Coronary artery (tissue), 2 donors: Measurements from ENCODE around the gene CAST.

Experiments
- DNase-seq: peaks from one replicate; pipeline ENCODE4 v3.0.0-alpha.2; 2017; ENCODE audit warnings: low spot score
- H3K27ac ChIP-seq, 2 donors: fragments of 200-600 bp; sonication (generic); one replicate each; pipeline ENCODE4 v1.5.1; 2016 to 2019
- H3K4me3 ChIP-seq: fragments of 200-600 bp; sonication (generic); 2 replicates; pipeline ENCODE4 v1.5.1; 2016; ENCODE audit warnings: mild to moderate bottlenecking, moderate library complexity
- CTCF ChIP-seq: fragments of 200-600 bp; sonication (generic); IDR thresholded peaks from one replicate; pipeline ENCODE4 v1.5.1; 2019; ENCODE audit warnings: antibody characterized with exemption

The CAST gene

GRCh38 chr5:96699186-96699820, 37.1 kb downstream of the CAST start:
- H3K27ac ChIP-seq, result no peak overlapping the region
- H3K4me3 ChIP-seq, result no peak overlapping the region
- TF ChIP-seq CTCF, result no peak
- DNase-seq, result no peak

- Histone ChIP-seq H3K27ac (peak overlapping the region; percentile 90 to 94), H3K4me3 (peak overlapping the region; percentile 78)
- no peak for TF ChIP-seq CTCF
- peak; percentile 98 for DNase-seq
Measured at GRCh38 chr5:96702503-96703383, 40.6 kb downstream of the CAST start.

GRCh38 chr5:96703384-96703920, 41.3 kb downstream of the CAST start:
- TF ChIP-seq CTCF, result no peak
- peak overlapping the region; percentile 78 for H3K4me3 ChIP-seq
- DNase-seq, result no peak
- peak overlapping the region; percentile 90 to 94 for H3K27ac ChIP-seq

GRCh38 chr5:96703995-96704394, 41.8 kb downstream of the CAST start:
- Histone ChIP-seq H3K27ac (peak overlapping the region in 1 of 2 donors; percentile 94), H3K4me3 (peak overlapping the region; percentile 78)
- DNase-seq, result no peak
- no peak for TF ChIP-seq CTCF

GRCh38 chr5:96706433-96707111, 44.4 kb downstream of the CAST start:
- H3K27ac ChIP-seq, result no peak overlapping the region
- no peak for TF ChIP-seq CTCF
- H3K4me3 ChIP-seq, result no peak overlapping the region
- DNase-seq, result no peak

GRCh38 chr5:96708600-96708999, 46.4 kb downstream of the CAST start:
- Histone ChIP-seq H3K4me3 (no peak overlapping the region), H3K27ac (no peak overlapping the region)
- DNase-seq, result no peak
- no peak for TF ChIP-seq CTCF
